Endometrial microvascular endothelial cells (primary cell): ENCODE results near the gene LIAS. TPM values are rescaled to one million over a fixed set of nuclear protein-coding genes. Genes with fewer than 3 reads are reported as not detected.
"Not testable (repeated sequence)": the region's sequence is repeated elsewhere in the genome, so short reads cannot be mapped to it uniquely, and the experiment has no call there.

ENCODE experiments used
- in situ Hi-C: cut with HindIII; loops from 2 replicates; pipeline ENCODE4 v1.10.0; 2017; ENCODE audit warnings: low sequenced_read_pairs, low pct_unique_long_range_greater_than_20kb; ENCODE audit errors: inconsistent ontology term
- total RNA-seq: library from RNA; depleted of rRNA; stranded (reverse); fragments of >200 nt; gene quantifications from one replicate; pipeline ENCODE4 v1.2.3, GENCODE V29; 2015; ENCODE audit errors: inconsistent ontology term

Gene LIAS
- total RNA-seq, 1 donor from 2014 or later: 10.5 TPM

DNA sequence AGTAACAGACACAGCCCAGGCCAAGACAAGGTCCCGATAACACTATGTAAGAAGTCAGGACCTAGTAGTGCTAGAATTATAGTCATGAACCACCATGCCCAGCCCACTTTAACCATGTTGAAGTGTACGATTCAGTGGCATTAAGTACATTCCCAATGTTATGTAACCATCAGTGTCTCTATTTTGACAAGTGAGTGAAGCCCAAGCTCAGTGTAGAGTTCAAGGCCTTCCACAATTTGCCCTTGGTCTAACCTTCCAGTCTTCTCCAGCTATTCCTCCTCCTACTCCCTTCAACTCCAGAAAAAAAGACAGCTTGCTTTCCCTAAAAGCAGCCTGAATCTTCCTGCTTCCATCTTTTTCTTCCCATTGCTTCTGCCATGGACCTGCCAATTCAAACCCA is 31.5 kb downstream of the LIAS start:
- in situ Hi-C loops: no loop called here

DNA sequence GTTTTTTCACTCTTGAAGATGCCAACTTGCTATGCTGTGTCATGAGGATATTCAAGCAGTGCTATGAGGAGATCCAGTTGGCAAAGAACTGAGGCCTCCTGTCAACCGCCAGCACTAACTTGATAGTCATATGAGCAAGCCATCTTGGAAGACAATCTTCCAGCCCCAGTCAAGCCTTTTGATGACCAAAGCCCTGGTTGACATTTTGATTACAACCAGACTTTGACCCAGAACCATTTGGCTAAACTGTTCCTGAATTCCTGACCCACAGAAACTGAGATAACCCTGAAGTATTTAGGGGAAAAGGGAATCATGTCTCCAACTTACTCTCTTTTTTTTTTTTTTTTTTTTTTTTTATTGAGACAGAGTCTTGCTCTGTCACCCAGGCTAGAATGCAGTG is 35.5 kb downstream of the LIAS start:
- in situ Hi-C loops: no loop called here

DNA sequence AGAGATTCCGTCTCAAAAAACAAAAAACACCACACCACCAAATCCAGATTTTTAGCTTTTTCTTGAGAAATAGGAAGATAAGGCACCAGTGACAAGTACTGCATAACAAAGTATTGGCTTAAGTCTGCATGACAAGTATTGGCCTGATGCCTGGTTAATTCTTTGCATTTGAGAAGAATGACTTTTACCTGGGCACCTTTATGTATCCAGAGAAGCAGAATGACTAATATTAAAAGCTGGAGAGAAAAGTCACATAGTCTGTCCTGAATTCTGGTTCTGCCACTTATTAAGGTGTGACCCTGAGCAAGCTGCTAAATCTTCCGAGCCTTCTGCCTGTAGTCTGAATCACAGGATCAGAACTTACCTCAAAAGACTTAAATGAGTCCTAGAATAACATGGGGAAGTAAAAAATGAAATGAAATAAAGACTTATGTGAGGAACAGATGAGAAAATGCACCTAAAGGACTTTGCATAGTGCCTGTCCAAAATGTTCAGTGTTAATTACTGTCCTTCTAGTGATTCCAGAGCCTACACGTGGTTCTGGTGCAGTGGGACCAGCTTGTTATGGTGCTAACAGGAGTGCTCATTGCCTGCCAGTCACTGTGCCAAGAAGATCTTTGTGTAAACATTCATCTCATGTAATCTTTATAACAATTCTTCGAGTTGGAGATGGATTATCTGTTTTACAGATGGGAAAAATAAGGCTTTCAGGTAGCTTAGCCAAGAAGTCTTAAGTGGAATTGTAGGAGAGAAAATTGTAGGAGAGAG is 36.8 kb downstream of the LIAS start:
- in situ Hi-C loops: no loop called here

DNA sequence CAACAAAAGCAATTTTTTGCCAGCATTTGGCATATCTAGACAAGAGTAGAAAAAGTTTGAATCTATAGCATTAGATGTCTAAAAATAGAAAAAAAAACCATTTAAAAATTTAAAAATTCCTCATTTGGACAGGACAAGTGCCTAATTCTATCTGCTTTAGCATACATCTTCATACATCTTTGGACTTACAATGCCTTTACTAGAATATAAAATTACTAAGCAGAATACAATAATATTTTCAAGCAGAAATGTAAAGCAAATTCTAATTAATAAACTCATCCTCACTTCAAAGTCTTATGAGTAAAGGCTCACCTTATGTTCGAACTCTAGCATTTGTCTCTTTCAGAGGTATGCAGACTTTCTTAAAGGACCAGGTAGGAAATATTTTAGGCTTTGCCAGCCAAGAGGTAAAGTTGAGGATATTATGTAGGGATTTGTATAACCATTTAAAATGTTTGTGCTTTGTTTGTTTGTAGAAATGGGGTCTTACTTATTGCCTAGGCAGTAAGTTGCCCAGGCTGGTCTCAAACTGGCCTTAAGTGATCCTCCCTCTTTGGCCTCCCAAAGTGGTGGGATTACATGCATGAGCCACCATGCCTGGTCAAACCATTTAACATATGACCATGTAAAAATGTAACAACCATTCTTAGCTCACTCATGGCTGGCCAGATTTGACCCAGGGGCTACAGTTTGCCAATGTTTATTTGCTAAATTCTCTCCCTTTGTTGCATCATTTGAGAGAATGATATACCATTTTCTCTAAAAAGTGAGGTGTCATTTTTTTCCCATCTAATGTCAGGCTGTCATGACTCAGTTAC is 39.3 kb downstream of the LIAS start:
- in situ Hi-C loops: no loop called here

DNA sequence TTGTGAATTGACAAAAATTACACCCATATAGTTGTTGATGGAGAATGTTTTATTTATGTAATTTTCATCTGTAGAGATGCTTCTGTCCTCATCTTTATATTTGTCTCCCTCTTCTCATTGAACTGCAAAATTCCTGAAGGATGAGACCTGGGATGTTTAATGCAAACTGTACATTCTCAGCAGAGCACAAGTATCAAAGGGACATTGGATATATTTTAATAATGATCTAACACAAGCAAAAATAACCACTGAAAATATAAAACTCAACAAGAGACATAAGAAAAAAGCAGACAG is 39.8 kb downstream of the LIAS start:
- in situ Hi-C loops: no loop called here

DNA sequence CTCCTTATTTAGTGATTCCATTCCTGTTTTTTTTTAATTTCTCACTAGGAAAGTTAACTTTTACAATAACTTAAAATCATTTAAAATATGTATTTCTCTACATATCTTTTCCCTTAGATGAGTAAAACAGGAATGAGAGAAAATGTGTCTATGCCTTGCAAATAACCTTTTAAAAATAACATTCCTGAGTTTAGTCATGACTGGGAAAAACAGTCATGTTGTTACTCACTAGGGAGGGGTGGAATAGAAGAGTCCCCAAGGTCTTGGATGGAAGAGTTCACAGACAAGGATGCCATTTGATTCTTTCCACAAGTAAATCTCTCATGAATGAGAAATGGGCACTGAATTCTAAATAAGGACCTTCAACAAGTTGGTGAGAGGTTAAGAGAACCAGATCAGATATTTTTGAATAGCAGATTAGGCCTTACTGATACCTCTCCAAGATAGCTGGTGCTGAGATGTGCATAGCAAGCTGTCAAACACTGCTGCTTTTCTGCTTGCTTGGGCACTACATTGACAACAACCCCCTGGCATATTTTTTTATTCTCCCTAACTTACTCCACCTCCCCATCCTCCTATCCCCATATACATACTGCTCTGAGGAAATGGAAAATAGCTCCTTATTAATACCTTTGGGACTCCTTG is 43.3 kb downstream of the LIAS start:
- in situ Hi-C loops: no loop called here

DNA sequence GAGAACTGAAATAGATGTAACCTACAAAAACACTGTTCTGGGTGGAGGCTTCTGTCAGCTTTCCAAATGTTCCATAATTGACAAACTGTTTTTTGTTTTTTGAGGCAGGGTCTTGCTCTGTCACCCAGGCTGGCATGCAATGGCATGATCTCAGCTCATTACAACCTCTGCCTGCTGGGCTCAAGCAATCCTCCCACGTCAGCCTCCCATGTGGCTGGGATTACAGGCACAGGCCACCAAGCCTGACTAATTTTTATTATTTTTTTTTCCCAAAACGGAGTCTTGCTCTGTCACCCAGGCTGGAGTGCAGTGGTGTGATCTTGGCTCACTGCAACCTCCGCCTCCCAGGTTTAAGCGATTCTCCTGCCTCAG is 43.8 kb downstream of the LIAS start:
- in situ Hi-C loops: not testable (repeated sequence)

DNA sequence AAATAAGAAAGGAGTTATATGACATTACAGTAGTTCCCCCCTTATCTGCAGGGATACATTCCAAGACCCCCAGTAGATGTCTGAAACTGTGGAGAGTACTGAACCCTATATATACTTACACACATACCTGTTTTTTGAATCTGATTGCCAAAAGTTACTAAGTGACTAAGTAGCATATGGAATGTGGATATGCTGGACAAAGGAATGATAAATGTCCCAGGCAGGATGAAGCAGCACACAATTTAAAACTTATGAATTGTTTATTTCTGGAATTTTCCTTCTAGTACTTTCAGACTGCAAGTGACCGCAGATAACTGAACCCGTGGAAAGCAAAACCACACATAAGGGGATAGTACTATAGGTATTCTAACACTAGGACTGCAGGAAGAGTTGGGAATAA is 45.7 kb downstream of the LIAS start:
- in situ Hi-C loops: no loop called here

DNA sequence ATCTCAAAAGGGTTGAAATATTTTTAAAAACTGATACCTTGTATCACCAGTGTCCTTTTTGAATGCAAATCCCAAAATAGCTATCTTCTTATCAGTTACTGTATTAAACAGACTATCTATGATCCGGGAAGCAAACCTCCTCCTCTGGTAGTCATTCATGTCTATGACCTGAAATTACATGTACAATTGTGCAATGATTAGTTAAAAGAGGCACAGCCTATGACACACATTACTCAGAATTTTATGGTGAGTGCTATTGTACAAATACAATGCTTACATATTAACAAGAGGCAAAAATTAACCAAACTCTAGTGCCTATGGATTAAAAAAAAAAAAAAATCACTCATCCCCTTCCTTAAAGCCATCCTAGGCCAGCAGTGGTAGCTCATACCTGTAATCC is 46.7 kb downstream of the LIAS start:
- in situ Hi-C loops: no loop called here

DNA sequence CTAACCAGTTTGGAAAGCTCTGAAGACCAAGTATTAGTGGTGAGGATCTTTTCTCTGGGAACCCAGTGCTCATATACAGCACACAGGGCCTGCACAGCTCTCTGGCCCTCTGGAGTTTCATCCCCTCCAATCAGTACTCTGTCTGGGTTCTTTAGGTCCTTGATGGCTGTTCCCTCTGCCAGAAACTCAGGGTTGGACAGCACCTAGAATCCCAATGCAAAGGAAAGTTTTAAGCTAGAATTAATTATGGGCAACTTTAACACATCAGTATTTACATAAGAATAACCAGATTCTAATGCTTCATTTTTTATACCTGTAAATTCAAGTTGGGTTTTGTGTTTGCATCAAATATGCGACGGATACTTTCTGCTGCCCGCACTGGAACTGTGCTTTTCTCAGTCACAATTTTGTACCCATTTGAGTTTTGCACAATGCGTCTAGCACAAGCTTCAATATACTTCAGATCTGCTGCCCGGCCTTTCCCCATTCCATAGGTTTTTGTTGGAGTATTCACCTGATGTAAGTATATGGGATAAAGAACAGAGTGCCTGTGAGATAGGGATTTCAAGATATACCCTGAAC is 51.6 kb downstream of the LIAS start:
- in situ Hi-C loops: no loop called here

DNA sequence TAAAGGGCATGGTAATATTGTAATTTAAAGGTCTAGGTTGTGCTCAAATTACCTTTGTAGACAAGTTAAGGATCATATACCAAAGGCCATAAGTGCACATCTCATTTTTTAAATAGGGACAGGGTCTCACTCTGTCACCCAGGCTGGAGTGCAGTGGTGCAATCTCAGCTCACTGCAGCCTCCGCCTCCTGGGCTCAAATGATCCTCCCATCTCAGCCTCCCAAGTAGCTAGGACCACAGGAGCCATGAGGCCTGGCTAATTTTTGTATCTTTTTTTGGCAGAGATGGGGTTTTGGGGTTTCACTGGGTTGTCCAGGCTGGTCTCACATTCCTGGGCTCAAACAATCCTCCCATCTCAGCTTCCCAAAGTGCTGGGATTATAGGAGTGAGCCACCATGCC is 55.4 kb downstream of the LIAS start:
- in situ Hi-C loops: not testable (repeated sequence)

DNA sequence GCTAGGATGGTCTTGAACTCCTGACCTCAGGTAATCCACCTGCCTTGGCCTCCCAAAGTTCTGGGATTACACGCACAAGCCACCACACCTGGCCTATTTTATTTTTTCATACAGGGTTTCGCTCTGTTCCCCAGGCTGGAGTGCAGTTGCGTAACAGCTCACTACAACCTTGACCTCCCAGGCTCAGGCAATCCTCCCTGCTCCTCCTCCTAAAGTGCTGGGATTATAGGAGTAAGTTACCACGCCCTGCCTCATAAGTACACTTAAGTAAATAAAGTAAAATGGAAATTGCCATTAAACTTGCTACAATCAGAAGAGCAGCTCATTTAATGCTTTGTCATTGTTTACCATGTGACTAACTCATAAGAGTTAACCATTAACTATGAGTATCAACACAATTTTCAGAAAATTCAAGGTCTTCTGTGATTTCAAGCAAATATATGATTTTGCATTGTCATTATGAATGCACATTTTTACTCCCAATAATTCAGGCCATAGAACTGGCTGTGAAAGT is 56.1 kb downstream of the LIAS start:
- in situ Hi-C loops: no loop called here

DNA sequence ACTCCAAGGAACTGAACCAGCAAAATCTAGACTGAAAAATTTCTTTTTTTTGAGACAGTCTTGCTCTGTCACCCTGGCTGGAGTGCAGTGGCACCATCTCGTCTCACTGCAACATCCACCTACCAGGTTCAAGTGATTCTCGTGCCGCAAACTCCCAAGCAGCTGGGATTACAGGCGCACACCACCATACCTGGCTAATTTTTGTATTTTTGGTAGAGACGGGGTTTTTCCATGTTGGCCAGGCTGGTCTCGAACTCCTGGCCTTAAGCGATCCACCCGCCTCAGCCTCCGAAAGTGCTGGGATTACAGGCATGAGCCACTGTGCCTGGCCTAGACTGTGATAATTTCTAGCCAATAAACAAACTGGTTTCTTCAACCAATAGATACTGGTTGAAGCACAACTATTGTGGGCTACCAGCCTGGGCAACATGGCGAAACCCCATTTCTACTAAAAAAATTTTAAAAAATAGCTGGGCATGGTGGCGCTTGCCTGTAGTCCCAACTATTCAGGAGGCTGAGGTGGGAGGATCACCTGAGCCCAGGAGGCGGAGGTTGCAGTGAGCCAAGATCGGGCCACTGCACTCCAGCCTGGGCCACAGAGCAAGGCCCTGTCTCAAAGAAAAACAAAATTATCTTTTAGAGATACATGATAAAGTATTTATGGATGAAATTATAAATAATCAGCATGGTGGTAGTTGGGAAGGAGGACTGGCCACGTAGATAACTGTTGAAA is 57.0 kb downstream of the LIAS start:
- in situ Hi-C loops: not testable (repeated sequence)

DNA sequence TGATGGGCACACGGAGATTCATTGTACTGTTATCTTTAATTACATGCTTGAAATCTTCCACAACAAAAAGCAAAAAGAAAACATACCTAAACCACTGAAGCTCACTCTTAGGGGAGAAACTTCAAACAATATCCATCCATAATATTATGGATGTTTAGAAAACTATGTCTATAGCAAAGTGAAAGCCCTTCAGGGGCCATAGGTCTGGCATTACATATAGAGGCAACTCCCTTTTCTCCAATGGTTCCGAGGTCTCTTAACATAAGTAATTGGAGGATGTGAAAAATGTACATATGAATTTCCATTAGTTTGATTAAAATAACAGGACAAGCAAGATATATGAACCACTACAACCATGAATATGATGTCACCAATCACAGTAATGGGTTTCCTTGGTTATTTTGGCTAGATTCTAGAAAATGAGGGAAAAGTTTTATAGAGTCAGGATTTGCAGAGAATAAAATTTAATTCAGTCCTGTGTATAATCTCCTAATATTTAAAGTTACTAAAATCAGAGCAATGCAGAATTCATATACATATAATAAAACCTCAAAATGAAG is 57.6 kb downstream of the LIAS start:
- in situ Hi-C loops: no loop called here

DNA sequence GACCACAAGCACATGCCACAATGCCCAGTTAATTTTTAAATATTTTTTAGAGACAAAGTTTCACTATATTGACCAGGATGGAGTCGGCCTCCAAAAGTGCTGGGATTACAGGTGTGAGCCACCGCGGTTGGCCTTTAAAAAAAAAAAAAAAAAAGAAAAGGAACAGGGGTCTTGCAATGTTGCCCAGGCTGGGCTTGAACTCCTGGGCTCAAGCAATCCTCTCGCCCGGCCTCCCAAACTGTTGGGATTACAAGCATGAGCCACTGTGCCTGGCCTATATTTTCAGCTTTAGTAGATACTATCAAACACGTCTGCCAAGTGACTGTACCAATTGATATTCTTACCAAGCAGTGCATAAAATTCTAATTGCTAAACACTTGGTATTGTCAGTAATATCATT is 59.6 kb downstream of the LIAS start:
- in situ Hi-C loops: no loop called here

DNA sequence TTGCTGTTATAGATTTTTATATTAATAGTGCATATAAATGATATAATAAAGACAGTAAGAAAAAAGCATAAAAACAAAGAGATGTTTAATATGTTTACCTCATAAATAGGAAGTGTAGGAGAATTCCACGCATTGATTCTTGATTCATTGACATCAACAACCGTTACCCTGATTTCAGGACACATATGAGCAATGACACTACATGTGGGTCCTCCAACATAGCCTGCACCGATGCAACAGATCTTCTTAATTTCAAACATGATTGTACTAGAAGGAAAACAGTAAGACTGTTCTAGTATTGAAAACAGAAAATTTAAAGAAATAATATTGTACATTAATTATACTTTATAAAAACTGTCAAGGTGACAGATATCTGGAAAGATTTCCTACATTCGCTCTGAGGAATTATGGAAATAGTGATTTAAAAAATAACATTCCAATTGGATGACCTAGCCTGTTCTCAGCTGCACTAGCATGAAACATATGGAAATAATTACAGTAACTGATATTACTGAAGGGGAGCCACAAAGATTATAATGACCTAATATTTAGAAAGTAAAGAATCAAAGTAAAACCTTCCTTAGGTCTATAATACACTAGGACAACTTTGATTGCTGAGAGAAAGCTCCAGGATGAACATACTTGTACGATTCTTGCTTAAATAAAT is 62.5 kb downstream of the LIAS start:
- in situ Hi-C loops: no loop called here

DNA sequence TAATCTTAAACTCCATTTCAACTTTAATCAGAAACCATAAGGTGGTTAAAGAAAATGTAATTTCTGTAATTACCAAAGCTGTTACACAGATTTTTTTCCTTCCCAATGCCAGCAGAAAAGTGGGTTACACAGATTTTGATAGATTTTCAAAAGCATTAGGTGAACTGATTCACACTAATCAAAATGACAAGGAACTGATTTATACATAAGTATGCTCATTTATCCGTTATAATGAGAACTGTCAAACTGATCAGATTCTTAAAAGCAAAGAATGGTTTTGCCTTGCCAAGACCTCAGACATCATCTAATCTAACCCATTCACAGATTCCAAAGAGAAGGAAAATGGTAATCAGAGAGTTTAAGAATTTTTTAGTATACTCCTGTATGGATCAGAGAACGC is 63.2 kb downstream of the LIAS start:
- in situ Hi-C loops: no loop called here
